ENCODE results near the gene DNAJB6. TPM values are rescaled to one million over a fixed set of nuclear protein-coding genes. Genes with fewer than 3 reads are reported as not detected.

Gene DNAJB6
- 111 and 135 TPM in 2 replicates for total RNA-seq

DNA sequence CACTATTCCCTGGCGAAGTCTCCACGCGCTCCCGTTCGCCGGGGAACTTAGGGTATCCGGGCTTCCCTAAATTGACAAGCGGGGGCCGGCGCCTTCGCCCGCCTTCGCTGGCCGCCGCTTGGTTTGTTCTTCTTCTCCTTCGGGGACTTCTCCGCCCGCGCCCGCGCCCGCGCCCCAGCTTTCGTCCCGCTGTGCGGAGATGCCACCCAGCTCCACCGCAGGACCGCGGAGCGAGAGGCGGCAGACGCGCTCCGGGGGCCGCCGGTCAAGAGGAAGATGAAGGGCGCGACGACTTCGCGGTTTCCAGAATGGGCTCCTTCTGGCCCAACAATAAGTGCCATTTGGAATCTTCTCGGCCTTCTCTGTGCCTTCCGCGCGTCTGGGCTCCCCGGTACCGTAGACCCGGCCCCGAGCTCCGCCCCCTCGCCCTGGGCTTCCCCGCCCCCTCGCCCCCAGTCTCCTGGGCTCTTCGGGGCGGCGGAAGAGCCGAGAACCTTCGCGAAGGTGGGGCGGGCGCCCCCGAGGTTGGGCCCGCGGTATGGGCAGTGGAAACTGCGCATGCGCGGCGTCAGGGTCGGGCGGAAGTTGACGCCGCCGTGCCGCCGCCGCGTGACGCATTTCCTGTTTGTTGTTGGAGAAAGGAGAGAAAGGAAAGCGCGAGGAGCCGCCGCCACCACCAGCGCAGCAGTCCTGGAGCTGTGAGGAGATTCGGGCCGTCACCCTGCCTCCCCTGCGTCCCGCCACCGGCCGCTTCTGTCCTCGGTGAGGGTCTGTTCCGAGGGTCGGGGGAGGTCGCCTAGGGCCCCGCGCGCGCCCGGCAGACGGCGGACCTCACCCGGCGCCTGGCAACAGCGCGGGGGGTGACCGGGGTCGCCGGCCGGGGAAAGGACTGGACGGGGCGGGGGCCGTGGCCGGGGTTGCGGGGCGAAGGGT lies at the start of gene DNAJB6:
DNAJB6 (plus strand) TSS at position 622 of the 933 bp plus-strand sequence. CDS start 21,569 bp downstream, outside the sequence.

Other genes starting within 250 kb of the DNAJB6 start
- gene UBE3C, start 198.1 kb upstream of the DNAJB6 start, total RNA-seq: 42.1 and 50.8 TPM in 2 replicates

All from bronchus fibroblast of lung (primary cell).